Upper lobe of left lung (tissue), 6 donors: Measurements from ENCODE around the gene IGF2R. TPM values are rescaled to one million over a fixed set of nuclear protein-coding genes. Genes with fewer than 3 reads are reported as not detected.

Experiments used
- ATAC-seq, 2 donors: fragments of 200-7000 bp; cut with Tn5 transposase; one replicate each; pipeline ENCODE4 v1.9.1; 2022; ENCODE audit warnings: mild to moderate bottlenecking in 2 of 2, moderate library complexity in 2 of 2; ENCODE audit not compliant: low FRiP score in 2 of 2
- DNase-seq, 2 donors: peaks; one replicate each; pipeline ENCODE4 v3.0.0-alpha.2; 2019 to 2020
- H3K27ac ChIP-seq, 4 donors: fragments of 200-600 bp; sonication (generic); one replicate each; pipeline ENCODE4 v1.5.1; 2016 to 2019
- H3K27me3 ChIP-seq, 4 donors: fragments of 200-600 bp; sonication (generic); one replicate each; pipeline ENCODE4 v1.5.1; 2017 to 2019
- H3K36me3 ChIP-seq, 4 donors: fragments of 200-600 bp; sonication (generic); one replicate each; pipeline ENCODE4 v1.5.1; 2016 to 2019
- H3K4me1 ChIP-seq, 4 donors: fragments of 200-600 bp; sonication (generic); one replicate each; pipeline ENCODE4 v1.5.1; 2018 to 2019
- H3K4me3 ChIP-seq, 4 donors: fragments of 200-600 bp; sonication (generic); one replicate each; pipeline ENCODE4 v1.5.1; 2017 to 2019; ENCODE audit warnings: mild to moderate bottlenecking in 2 of 4, moderate library complexity in 1 of 4
- H3K9me3 ChIP-seq, 4 donors: fragments of 200-600 bp; sonication (generic); one replicate each; pipeline ENCODE4 v1.5.1; 2018 to 2019
- CTCF ChIP-seq, 6 experiments: fragments of 450-650 bp in 4 of 6; fragments of 200-600 bp in 2 of 6; sonication (generic) in 2 of 6; IDR thresholded peaks; one replicate each; pipeline ENCODE4 v1.5.1; 2016 to 2019; ENCODE audit warnings: antibody characterized with exemption in 6 of 6
- EP300 ChIP-seq, 4 donors: sonication (generic); formaldehyde crosslinking; IDR thresholded peaks; one replicate each; pipeline ENCODE4 v1.5.1; 2017; ENCODE audit warnings: antibody characterized with exemption in 4 of 4, control low read depth in 2 of 4
- POLR2A ChIP-seq, 4 donors: fragments of 450-650 bp; IDR thresholded peaks; one replicate each; pipeline ENCODE4 v1.5.1; 2016 to 2017; ENCODE audit warnings: antibody characterized with exemption in 4 of 4, mild to moderate bottlenecking in 2 of 4
- POLR2AphosphoS5 ChIP-seq, 2 donors: sonication (generic); formaldehyde crosslinking; IDR thresholded peaks; one replicate each; pipeline ENCODE4 v1.5.1; 2017; ENCODE audit warnings: antibody characterized with exemption in 2 of 2
- WGBS, 2 donors: methylation state at CpG; one replicate each; pipeline ENCODE4 v1.1.5; 2017 to 2018; 5-methylcytosine and 5-hydroxymethylcytosine counted together
- total RNA-seq, 6 donors: library from RNA; depleted of rRNA in 4 of 6; stranded (reverse); fragments of >200 nt in 4 of 6; gene quantifications; one replicate each; pipeline versions ENCODE4 v1.1.0 to v1.2.1, GENCODE V29; 2016 to 2021
- donor health status: DM: no; HTN: no; CAD: no; lungs with moderate emphysema.
- donor health status: DM: no; HTN: yes; CAD: no; lungs with severe emphysema.

Gene IGF2R
- total RNA-seq, 6 donors from 2014 or later = 103 to 150 (median 128) TPM

GRCh38 chr6:160028487-160029275 lies 59.8 kb downstream of the IGF2R start:
- DNase-seq (no peak), ATAC-seq (no peak)
- no peak for TF ChIP-seq EP300 (IDR thresholded peaks at IDR 0.05)
- no peak for TF ChIP-seq CTCF (IDR thresholded peaks at IDR 0.05)
- TF ChIP-seq POLR2AphosphoS5 (IDR thresholded peaks at IDR 0.05) = no peak
- TF ChIP-seq POLR2A (IDR thresholded peaks at IDR 0.05) = no peak
- Histone ChIP-seq H3K4me1 (peaks cover 7 to 12% (median 8%) of the 10 kb centered on the region in 4 donors), H3K9me3 (no peaks in the 10 kb centered on the region), H3K27me3 (no peaks in the 10 kb centered on the region), H3K4me3 (no peak overlapping the region), H3K36me3 (peaks cover 17 to 82% (median 60%) of the 10 kb centered on the region in 4 donors), H3K27ac (peak overlapping the region in 1 of 4 donors; percentile 66)
- 90 to 91% methylated on average over 8 of the region's 8 CpGs for WGBS, 2 donors

GRCh38 chr6:160029525-160029924 lies 60.6 kb downstream of the IGF2R start:
- 91 to 93% methylated on average over 11 of the region's 11 CpGs for WGBS, 2 donors
- Histone ChIP-seq H3K27ac (peak overlapping the region; percentile 31 to 75 (median 68)), H3K36me3 (peaks cover 21 to 85% (median 64%) of the 10 kb centered on the region in 4 donors)

GRCh38 chr6:160030103-160030502 lies 61.2 kb downstream of the IGF2R start:
- no peaks in the 10 kb centered on the region for H3K9me3 ChIP-seq
- peak overlapping the region; percentile 31 to 75 (median 68) for H3K27ac ChIP-seq
- no peak overlapping the region for H3K4me3 ChIP-seq
- H3K4me1 ChIP-seq = peaks cover 7 to 12% (median 8%) of the 10 kb centered on the region in 4 donors
- ATAC-seq (peak; percentile 95), DNase-seq (peak in 1 of 2 donors; percentile 90)
- peaks cover 22 to 85% (median 63%) of the 10 kb centered on the region in 4 donors for H3K36me3 ChIP-seq
- peak; percentile 48 to 61 for TF ChIP-seq POLR2AphosphoS5 (IDR thresholded peaks at IDR 0.05)
- no peak for TF ChIP-seq POLR2A (IDR thresholded peaks at IDR 0.05)
- peak in 1 of 4 donors; percentile 35 for TF ChIP-seq EP300 (IDR thresholded peaks at IDR 0.05)
- TF ChIP-seq CTCF (IDR thresholded peaks at IDR 0.05) = peak in 1 of 6 experiments; percentile 11
- WGBS, 2 donors = 64% methylated on average over 5 of the region's 5 CpGs
- no peaks in the 10 kb centered on the region for H3K27me3 ChIP-seq

More at GRCh38 chr6:160029525-160029924, 60.6 kb downstream of the IGF2R start:
- DNase-seq (no peak), ATAC-seq (no peak)
- peaks cover 7 to 12% (median 8%) of the 10 kb centered on the region in 4 donors for H3K4me1 ChIP-seq
- H3K9me3 ChIP-seq = no peaks in the 10 kb centered on the region
- no peak for TF ChIP-seq POLR2AphosphoS5 (IDR thresholded peaks at IDR 0.05)
- TF ChIP-seq POLR2A (IDR thresholded peaks at IDR 0.05) = no peak
- TF ChIP-seq EP300 (IDR thresholded peaks at IDR 0.05) = no peak
- no peak overlapping the region for H3K4me3 ChIP-seq
- H3K27me3 ChIP-seq = no peaks in the 10 kb centered on the region

GRCh38 chr6:160031442-160031841 lies 62.6 kb downstream of the IGF2R start:
- Histone ChIP-seq H3K4me3 (no peak overlapping the region), H3K4me1 (peaks cover 7 to 12% (median 8%) of the 10 kb centered on the region in 4 donors), H3K27me3 (no peaks in the 10 kb centered on the region), H3K9me3 (no peaks in the 10 kb centered on the region), H3K27ac (peak overlapping the region in 1 of 4 donors; percentile 23), H3K36me3 (peaks cover 13 to 85% (median 69%) of the 10 kb centered on the region in 4 donors)
- WGBS, 2 donors = 90 to 100% methylated on average over 8 of the region's 8 CpGs
- TF ChIP-seq EP300 (IDR thresholded peaks at IDR 0.05) = no peak
- TF ChIP-seq CTCF (IDR thresholded peaks at IDR 0.05) = no peak
- TF ChIP-seq POLR2AphosphoS5 (IDR thresholded peaks at IDR 0.05) = no peak
- TF ChIP-seq POLR2A (IDR thresholded peaks at IDR 0.05) = no peak
- DNase-seq (no peak), ATAC-seq (no peak)

GRCh38 chr6:160031871-160032270 lies 63.0 kb downstream of the IGF2R start:
- WGBS, 2 donors = 91 to 99% methylated on average over 10 to 11 of the region's 11 CpGs
- peaks cover 13 to 85% (median 64%) of the 10 kb centered on the region in 4 donors for H3K36me3 ChIP-seq
- no peaks in the 10 kb centered on the region for H3K9me3 ChIP-seq
- TF ChIP-seq POLR2A (IDR thresholded peaks at IDR 0.05) (no peak), CTCF (IDR thresholded peaks at IDR 0.05) (no peak), POLR2AphosphoS5 (IDR thresholded peaks at IDR 0.05) (no peak), EP300 (IDR thresholded peaks at IDR 0.05) (no peak)
- no peak for DNase-seq
- H3K4me3 ChIP-seq = no peak overlapping the region
- H3K27me3 ChIP-seq = no peaks in the 10 kb centered on the region
- H3K4me1 ChIP-seq = peaks cover 7 to 12% (median 8%) of the 10 kb centered on the region in 4 donors
- no peak overlapping the region for H3K27ac ChIP-seq
- ATAC-seq = no peak
